ENCODE measurements around the gene GOLGA8N. TPM values are rescaled to one million over a fixed set of nuclear protein-coding genes. Genes with fewer than 3 reads are reported as not detected.
"Not testable (repeated sequence)": the region's sequence is repeated elsewhere in the genome, so short reads cannot be mapped to it uniquely, and the experiment has no call there.

Gene GOLGA8N
- total RNA-seq, 2 experiments from 2014 or later, result 4.3 to 4.4 TPM

DNA sequence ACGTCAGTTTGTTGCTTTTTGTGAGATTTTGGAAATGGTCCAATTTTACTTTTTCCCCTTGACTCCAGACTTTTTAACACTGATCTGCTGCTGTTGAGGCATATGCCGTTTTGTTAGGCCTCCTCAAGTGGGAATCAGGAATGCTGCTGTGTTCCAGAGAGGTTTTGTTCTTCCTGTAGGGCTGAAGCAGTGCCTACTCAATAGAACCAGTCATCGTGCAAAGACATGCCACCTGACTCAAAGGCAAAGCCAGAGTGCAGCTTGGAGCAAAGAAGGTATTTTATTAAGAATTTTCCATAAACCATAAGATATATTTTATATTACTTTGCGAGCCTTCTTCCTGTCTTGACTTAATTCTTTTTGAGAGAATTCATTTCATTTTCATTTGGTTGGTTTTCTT is 7.4 kb upstream of the GOLGA8N start:
- POLR2A ChIA-PET; ATAC-seq (ENCODE audit: poor library complexity); DNase-seq; H3K27ac Mint-ChIP-seq; H3K4me1 Mint-ChIP-seq (ENCODE audit: low read depth); H3K4me3 Mint-ChIP-seq; H3K9me3 Mint-ChIP-seq; intact Hi-C loops (cut with DNase I, micrococcal nuclease); H3K27ac ChIP-seq (ENCODE audit: low read depth in 1 of 2, low read length in 2 of 2); H3K4me3 ChIP-seq (ENCODE audit: low read length); H3K36me3 Mint-ChIP-seq (ENCODE audit: low read depth); H3K4me1 ChIP-seq (ENCODE audit: insufficient read depth, low read length); H3K9me3 ChIP-seq (ENCODE audit: control insufficient read depth in 1 of 2, insufficient read depth in 1 of 2, low read length in 2 of 2); H3K36me3 ChIP-seq (ENCODE audit: insufficient read depth, low read length); H3K27me3 Mint-ChIP-seq; H3K27me3 ChIP-seq (ENCODE audit: control insufficient read depth in 1 of 2, insufficient read depth in 2 of 2, low read length in 2 of 2); CTCF ChIA-PET: not testable (repeated sequence)

GRCh38 chr15:32609518-32609917 is 16.3 kb downstream of the GOLGA8N start:
- POLR2A ChIA-PET; H3K4me3 Mint-ChIP-seq; H3K27me3 ChIP-seq (ENCODE audit: control insufficient read depth in 1 of 2, insufficient read depth in 2 of 2, low read length in 2 of 2); DNase-seq; H3K9me3 ChIP-seq (ENCODE audit: control insufficient read depth in 1 of 2, insufficient read depth in 1 of 2, low read length in 2 of 2); intact Hi-C loops (cut with DNase I, micrococcal nuclease); CTCF ChIA-PET; H3K36me3 Mint-ChIP-seq (ENCODE audit: low read depth); H3K27me3 Mint-ChIP-seq; ATAC-seq (ENCODE audit: poor library complexity); H3K4me1 ChIP-seq (ENCODE audit: insufficient read depth, low read length); H3K9me3 Mint-ChIP-seq; H3K27ac Mint-ChIP-seq; H3K27ac ChIP-seq (ENCODE audit: low read depth in 1 of 2, low read length in 2 of 2); H3K4me3 ChIP-seq (ENCODE audit: low read length); H3K4me1 Mint-ChIP-seq (ENCODE audit: low read depth); H3K36me3 ChIP-seq (ENCODE audit: insufficient read depth, low read length): not testable (repeated sequence)

DNA sequence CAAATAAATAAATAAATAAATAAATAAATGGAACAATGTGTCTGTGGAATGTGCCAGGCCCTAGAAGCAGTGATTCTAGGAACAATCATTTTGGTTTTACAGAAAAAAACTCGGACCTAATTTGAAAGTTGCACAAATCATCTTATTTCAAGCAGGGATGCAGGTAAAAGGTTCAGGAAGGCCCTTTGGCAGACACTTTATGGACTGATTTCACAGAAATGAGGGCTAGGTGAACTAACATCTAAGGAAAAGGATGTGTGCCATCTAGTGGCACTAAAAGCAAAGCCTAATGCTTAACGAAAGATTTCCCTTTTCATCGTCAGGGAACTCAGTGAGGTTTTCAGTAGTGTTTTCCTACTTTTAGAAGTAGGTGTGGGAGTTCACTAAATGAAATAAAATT is 17.5 kb downstream of the GOLGA8N start:
- Mint-ChIP-seq H3K4me1 (ENCODE audit: low read depth) (peaks cover 15% of the 10 kb centered on the region), H3K36me3 (ENCODE audit: low read depth) (peaks cover 10% of the 10 kb centered on the region)
- H3K27me3 ChIP-seq (ENCODE audit: control insufficient read depth in 1 of 2, insufficient read depth in 2 of 2, low read length in 2 of 2); ATAC-seq (ENCODE audit: poor library complexity); H3K36me3 ChIP-seq (ENCODE audit: insufficient read depth, low read length); H3K4me3 Mint-ChIP-seq; H3K4me1 ChIP-seq (ENCODE audit: insufficient read depth, low read length); POLR2A ChIA-PET; H3K4me3 ChIP-seq (ENCODE audit: low read length); H3K9me3 Mint-ChIP-seq; H3K27me3 Mint-ChIP-seq; intact Hi-C loops (cut with DNase I, micrococcal nuclease); H3K9me3 ChIP-seq (ENCODE audit: control insufficient read depth in 1 of 2, insufficient read depth in 1 of 2, low read length in 2 of 2); CTCF ChIA-PET; H3K27ac ChIP-seq (ENCODE audit: low read depth in 1 of 2, low read length in 2 of 2); H3K27ac Mint-ChIP-seq: not testable (repeated sequence)
- DNase-seq, result peak in 4 of 14 experiments; percentile 3 to 43 (median 40)
- TF ChIP-seq CTCF (IDR thresholded peaks at IDR 0.05), result peak; percentile 40

- POLR2A ChIA-PET, result interaction anchor here (0.6 kb wide), 1 partner anchor 1989 kb away, joined by 9 read pairs; the partner anchor contains the start of gene ARHGAP11B
- H3K4me1 ChIP-seq (ENCODE audit: insufficient read depth, low read length); CTCF ChIA-PET; intact Hi-C loops (cut with DNase I, micrococcal nuclease); DNase-seq; H3K9me3 ChIP-seq (ENCODE audit: control insufficient read depth in 1 of 2, insufficient read depth in 1 of 2, low read length in 2 of 2); H3K27me3 Mint-ChIP-seq; H3K9me3 Mint-ChIP-seq; H3K36me3 ChIP-seq (ENCODE audit: insufficient read depth, low read length); H3K27me3 ChIP-seq (ENCODE audit: control insufficient read depth in 1 of 2, insufficient read depth in 2 of 2, low read length in 2 of 2): not testable (repeated sequence)
- Mint-ChIP-seq H3K4me1 (ENCODE audit: low read depth) (peaks cover 27% of the 10 kb centered on the region), H3K4me3 (peak overlapping the region; percentile 99), H3K36me3 (ENCODE audit: low read depth) (peaks cover 15% of the 10 kb centered on the region), H3K27ac (peak overlapping the region; percentile 98)
- ATAC-seq (ENCODE audit: poor library complexity), result peak; percentile 15
- peak overlapping the region; percentile 41 to 53 for H3K27ac ChIP-seq (ENCODE audit: low read depth in 1 of 2, low read length in 2 of 2)
- H3K4me3 ChIP-seq (ENCODE audit: low read length), result peak overlapping the region; percentile 66
Observed at GRCh38 chr15:32614712-32615050, 21.4 kb downstream of the GOLGA8N start.

GRCh38 chr15:32615051-32615870 is 22.0 kb downstream of the GOLGA8N start, which contains the start of gene ARHGAP11A:
Gene ARHGAP11A, plus strand, starts transcription at chr15:32615504. Its CDS starts 708 bp downstream, at chr15:32616212.
- POLR2A ChIA-PET, result interaction anchor here (0.6 kb wide), 1 partner anchor 1989 kb away, joined by 9 read pairs; the partner anchor contains the start of gene ARHGAP11B
- intact Hi-C loops (cut with DNase I, micrococcal nuclease), result not testable (repeated sequence)

DNA sequence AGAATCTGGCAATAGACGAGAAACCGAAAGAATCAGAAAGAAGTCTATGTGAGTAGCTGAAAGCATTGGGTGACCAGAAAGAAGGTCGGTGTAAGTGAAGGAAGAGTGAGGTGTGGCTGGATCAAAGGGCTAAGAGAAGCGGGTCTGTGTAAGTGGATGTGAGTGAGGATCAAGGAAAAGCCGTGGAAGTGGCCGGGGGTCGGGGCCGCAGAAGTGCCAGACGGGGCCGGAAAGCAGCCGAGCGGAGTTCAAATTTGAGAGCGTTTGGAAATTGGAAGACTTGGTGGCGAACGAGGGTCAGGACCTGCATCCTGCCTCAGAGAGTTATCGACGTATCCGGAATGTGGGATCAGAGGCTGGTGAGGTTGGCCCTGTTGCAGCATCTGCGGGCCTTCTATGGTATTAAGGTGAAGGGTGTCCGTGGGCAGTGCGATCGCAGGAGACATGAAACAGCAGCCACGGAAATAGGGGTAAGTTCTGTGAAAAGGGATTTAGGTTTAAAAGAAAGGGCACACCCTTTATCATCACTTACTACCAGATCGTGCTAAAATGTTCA is 22.7 kb downstream of the GOLGA8N start:
- Mint-ChIP-seq H3K4me3 (peak overlapping the region; percentile 99), H3K36me3 (ENCODE audit: low read depth) (peaks cover 15% of the 10 kb centered on the region), H3K4me1 (ENCODE audit: low read depth) (peaks cover 23% of the 10 kb centered on the region), H3K27ac (peak overlapping the region; percentile 98)
- H3K9me3 ChIP-seq (ENCODE audit: control insufficient read depth in 1 of 2, insufficient read depth in 1 of 2, low read length in 2 of 2); CTCF ChIA-PET; H3K9me3 Mint-ChIP-seq; ATAC-seq (ENCODE audit: poor library complexity); H3K27me3 Mint-ChIP-seq; H3K27me3 ChIP-seq (ENCODE audit: control insufficient read depth in 1 of 2, insufficient read depth in 2 of 2, low read length in 2 of 2); H3K4me1 ChIP-seq (ENCODE audit: insufficient read depth, low read length); POLR2A ChIA-PET; intact Hi-C loops (cut with DNase I, micrococcal nuclease); H3K36me3 ChIP-seq (ENCODE audit: insufficient read depth, low read length); H3K27ac ChIP-seq (ENCODE audit: low read depth in 1 of 2, low read length in 2 of 2): not testable (repeated sequence)
- DNase-seq, result peak in 3 of 14 experiments; percentile 26 to 30 (median 30)
- H3K4me3 ChIP-seq (ENCODE audit: low read length), result peak overlapping the region; percentile 66

More at GRCh38 chr15:32615051-32615870, 22.0 kb downstream of the GOLGA8N start, which contains the start of gene ARHGAP11A:
- ATAC-seq (ENCODE audit: poor library complexity) (peak; percentile 85), DNase-seq (peak; percentile 64 to 90 (median 78))
- Mint-ChIP-seq H3K36me3 (ENCODE audit: low read depth) (peaks cover 15% of the 10 kb centered on the region), H3K27ac (peak within 1 kb of the TSS; percentile 98), H3K4me3 (peak within 1 kb of the TSS; percentile 99), H3K4me1 (ENCODE audit: low read depth) (peaks cover 27% of the 10 kb centered on the region)
- H3K27me3 Mint-ChIP-seq; H3K27me3 ChIP-seq (ENCODE audit: control insufficient read depth in 1 of 2, insufficient read depth in 2 of 2, low read length in 2 of 2); H3K4me1 ChIP-seq (ENCODE audit: insufficient read depth, low read length); H3K9me3 ChIP-seq (ENCODE audit: control insufficient read depth in 1 of 2, insufficient read depth in 1 of 2, low read length in 2 of 2); H3K9me3 Mint-ChIP-seq; H3K36me3 ChIP-seq (ENCODE audit: insufficient read depth, low read length); CTCF ChIA-PET: not testable (repeated sequence)
- H3K4me3 ChIP-seq (ENCODE audit: low read length), result peak within 1 kb of the TSS; percentile 66
- H3K27ac ChIP-seq (ENCODE audit: low read depth in 1 of 2, low read length in 2 of 2), result peak within 1 kb of the TSS; percentile 41 to 53

Measured in CD4-positive, alpha-beta T cell (primary cell).